RCC 7860 (cell line): ENCODE results near the gene ZC3H8.
A peak's percentile ranks its signal among the peaks of the same experiment; 100 is the strongest.
"Not testable (repeated sequence)": the region's sequence is repeated elsewhere in the genome, so short reads cannot be mapped to it uniquely, and the experiment has no call there.

Experiments
- DNase-seq: peaks from one replicate; pipeline ENCODE4 v3.0.0-alpha.2; 2015; ENCODE audit warnings: low spot score
- FAIRE-seq: peaks from 2 replicates; lab custom pipeline; 2012; peaks lifted over from hg19 to GRCh38; lab: Jason Lieb, UNC

Gene ZC3H8

DNA sequence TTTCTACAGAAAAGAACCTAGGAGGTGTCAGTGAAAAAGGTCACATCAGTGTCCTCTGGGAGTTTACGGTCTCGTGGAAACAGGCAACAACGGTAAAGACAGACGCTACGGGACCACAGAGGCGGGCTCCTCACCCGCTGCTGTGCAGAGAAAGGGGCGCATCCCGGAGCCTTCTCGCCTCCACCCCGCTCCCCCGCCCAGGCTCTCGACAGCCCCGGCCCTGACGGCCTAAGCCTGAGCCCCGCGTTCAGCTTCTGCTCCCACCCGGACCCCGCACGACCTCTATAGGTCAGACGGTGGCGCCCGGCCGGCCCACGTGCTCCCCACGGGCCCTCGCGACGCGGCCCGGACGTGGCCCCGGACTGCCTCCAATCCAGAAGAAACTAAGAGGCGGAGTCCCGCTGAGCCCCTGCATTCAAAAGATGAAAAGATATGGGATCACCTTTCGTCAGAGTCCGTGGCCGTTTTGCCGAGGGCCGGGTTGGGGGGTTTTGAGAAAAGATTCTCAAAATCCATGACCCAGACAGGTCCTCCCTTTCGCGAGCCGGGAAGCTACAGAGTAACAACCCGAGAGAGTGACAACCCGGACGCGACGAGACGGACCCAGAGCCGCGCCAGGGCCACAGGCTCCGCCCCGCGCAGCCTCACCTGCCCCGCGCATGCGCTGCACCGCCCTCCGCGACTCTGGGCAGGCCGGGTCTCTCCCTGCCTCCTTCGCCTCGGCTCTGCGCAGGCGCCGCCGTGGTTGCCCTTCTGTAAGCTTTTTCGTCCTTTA lies at the start of gene ZC3H8:
Gene ZC3H8 (minus strand): TSS at position 577 of the 775 bp plus-strand sequence. CDS start 61 bp downstream, at position 516.
- peak; percentile 84 for DNase-seq
- no peak for FAIRE-seq

DNA sequence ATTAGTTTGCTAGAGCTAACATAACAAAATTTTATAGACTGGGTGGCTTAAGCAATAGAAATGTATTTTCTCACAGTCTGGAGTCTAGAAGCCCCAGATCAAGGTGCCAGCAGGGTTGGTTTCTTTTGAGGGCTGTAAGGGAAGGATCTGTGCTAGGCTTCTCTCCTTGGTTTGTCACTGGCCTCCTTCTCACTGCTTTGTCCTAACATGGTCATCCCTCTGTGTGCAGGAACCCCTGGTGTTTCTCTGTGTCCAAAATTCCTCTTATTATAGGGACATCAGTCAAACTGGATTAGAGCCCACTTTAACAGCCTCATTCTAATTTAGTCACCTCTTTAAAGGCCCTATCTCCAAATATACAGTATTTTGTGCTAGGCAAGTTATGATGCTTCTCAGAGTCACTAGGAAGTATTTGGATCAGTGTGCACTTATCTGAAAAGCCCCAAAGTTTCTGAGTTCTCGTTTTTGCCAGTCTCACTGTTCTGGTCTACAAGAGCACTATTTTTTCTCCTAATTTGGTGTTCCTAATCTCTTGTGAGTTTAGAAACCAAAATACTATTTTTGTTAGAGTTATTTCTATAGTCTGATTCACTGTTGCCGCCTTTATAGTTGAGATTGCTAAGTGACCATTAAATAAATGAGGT lies 49.6 kb upstream of the ZC3H8 start:
- FAIRE-seq (no peak), DNase-seq (no peak)

DNA sequence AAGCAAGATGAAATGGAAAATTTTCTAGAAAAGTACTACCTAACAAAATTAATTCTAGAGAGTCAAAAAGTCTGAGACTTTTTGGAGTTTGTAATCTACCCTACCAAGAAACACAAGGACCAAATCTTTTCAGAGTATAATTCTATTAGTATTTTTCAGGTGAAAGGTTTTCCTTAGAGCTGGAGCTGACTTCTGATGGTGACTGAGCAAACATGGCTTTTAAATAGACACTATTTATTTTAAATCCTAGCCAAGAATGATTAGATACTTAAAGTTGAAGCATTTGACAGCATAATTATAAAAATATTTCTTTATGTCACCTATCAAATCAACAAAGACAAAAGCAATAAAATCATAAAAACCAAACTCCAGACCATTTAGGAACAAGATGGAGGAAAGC lies 47.1 kb upstream of the ZC3H8 start:
- no peak for DNase-seq
- FAIRE-seq: no peak

DNA sequence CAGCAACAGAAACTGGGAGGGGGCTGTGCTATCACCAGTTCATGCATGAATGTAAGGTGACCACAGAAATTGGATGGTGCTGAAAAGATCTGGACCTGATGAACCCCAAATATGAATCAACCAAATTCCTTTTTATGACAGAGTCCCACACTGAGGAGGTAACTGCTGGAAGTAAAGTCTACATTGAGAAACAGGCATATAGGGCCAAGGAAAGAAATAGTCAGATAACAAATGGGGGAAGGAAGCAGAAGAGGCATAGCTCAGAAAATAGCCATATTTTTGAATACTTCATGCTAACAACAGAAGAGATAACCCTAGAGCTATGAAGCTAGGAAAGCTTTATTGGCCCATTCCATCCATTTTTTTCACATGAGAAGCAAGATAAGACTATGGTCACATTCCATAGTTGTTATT lies 46.3 kb upstream of the ZC3H8 start:
- FAIRE-seq: no peak
- DNase-seq: peak; percentile 14

DNA sequence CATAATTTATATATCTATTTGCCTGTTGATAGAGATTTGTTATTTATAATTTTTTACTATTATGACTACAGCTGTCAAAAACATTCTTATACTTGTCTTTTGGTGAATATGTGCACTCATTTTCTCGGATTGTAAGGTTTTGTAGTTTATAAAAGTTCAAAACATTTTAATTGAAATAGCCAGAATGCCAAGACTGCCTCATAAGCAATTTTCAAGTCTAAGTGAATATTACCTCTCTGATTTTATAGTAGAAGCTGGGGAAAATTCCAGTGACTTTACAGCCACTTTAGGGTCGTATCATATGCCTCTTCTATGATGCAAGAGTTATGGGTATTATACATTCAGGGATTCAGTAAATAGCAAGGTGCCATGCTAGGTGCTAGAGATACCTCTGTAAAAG lies 41.6 kb upstream of the ZC3H8 start:
- FAIRE-seq: no peak

DNA sequence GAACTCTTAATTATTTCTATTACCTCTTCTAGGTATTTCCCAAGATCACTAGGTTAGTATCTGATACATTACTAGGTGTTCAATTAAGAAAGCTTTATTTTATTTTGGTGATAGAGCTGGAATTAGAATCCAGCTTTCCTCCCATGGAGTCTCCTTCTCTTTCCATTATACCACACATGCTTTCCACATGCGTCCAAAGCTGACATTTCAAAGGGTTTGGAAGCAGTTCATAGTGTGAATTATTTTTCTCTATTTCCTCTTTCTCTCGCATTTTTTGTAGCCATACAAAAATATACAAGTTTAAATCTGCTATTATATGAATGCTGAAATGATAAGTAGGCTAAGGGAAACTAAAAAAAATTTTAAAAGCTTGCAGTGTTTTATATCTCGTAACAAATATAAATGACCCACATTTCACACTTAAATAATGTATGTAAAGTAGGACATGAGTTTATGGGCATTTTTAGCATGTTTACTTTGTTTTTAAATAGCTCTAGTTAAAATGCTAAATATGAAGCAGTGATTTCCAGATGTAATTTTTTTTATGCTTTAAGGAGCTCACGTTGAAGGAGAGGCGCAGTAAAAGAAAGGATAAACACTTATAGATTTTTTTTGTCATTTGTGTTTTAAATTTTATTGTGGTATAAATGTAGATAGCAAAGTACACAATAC lies 40.7 kb upstream of the ZC3H8 start:
- FAIRE-seq (no peak), DNase-seq (no peak)

More for the DNA sequence above, 41.6 kb upstream of the ZC3H8 start:
- DNase-seq: no peak

DNA sequence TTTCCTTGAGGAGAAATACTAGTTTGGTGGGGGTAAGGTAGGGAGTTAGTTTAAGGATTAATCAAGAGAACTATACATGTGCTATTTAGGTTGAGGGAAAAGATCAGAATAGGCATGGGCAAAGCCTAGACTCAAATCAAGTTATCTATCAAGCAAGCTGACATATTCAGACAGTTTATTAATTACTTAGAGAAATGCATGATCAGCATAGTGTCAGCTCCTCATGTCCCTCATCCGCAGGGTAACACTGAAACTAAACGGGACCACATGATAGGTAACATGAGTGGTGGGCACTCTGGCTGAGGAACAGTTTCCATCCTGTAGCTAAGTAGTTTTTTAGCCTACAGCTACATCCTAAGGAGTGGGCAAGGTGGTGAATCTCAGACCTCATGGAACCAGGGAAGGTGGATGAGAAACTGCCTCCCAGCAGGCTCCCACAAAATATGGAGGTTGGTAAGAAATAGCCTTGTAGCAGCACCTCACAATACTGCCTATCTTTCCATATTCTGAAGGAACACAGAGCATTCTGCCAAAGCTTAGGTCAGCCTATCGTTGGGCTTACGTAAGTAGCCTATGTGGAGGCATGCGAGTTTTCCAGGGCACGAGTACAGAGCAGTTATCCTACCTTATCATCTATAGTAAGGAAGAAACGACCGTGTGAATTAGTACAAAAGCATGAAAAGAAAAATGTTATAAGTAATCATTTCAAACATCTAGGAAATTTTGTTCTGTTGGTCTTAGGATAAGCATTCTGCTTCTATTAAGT lies 39.0 kb upstream of the ZC3H8 start:
- no peak for FAIRE-seq
- no peak for DNase-seq

DNA sequence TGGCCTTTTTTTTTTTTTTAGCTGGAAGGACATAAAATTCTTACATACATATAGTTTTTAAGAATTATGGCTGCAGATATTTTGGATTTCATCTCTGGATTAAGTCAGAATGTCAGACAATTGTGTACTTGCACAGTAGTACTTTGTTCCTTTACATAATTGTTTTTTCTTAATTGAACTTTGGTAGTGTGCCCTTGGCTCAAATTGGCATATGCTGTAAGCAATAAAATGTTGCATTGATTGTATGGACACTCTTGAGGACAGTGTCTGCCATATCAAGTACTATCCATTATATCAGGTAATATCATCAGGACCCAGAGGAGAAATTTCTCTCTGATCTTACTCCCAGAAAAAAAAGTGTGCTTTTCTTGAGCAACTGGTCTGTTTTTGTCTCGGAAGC lies 35.8 kb upstream of the ZC3H8 start:
- no peak for FAIRE-seq
- no peak for DNase-seq

DNA sequence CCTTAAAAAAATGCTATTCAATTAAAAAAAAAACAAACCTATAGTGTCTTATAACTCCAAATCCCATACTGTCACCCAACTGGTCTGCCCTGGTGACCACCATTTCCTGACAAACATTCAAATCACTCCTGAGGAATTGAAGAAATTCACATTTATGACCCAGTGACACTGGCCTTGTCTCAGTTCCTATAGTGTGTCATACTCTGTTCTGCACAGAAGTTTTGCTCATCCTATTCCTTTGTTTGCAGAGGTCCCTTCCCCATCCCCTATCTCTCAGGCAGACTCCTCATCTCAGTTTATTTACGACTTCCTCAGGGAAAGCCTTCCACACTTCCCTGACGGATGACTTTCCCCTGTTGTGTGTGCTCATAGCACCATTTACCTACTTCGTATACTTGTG lies 35.2 kb upstream of the ZC3H8 start:
- FAIRE-seq: no peak
- no peak for DNase-seq

DNA sequence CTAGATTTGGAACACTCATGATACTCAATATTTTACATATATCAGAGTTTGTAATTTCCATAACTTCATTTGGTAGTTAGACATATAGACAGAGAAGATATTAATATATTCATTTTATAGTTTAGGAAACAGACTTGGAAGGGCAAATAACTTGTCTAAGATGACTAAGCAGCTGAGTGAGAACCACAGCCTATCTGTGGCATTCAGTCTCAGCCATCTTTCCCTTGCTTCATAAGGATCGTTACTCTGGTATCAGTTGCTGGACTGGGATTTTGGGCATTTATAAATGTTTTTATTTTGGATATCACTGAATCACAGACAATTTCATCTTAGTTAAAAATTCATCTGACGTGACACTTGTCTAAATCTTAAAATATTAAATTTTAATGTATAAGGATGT lies 28.7 kb upstream of the ZC3H8 start:
- peak; percentile 61 for FAIRE-seq
- DNase-seq: not testable (repeated sequence)

DNA sequence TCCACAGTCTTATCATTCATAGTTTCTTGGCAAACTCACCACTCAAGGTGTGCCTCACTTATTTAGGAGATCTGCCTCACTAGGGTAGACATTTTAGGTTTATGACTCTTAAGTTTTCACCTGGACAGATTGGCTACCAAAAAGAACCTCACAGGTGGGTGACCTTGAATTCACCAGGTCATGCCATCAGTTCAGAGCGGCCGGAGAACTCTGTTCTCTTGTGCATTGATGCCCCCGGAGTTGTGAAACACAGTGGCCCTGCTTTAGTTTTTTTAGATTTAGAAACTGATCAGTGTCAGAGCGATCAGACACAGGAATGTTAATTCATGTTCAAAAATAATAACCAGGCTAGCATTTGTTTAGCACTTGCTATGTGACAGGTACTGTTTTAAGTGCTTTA lies 27.2 kb upstream of the ZC3H8 start:
- not testable (repeated sequence) for DNase-seq, FAIRE-seq

DNA sequence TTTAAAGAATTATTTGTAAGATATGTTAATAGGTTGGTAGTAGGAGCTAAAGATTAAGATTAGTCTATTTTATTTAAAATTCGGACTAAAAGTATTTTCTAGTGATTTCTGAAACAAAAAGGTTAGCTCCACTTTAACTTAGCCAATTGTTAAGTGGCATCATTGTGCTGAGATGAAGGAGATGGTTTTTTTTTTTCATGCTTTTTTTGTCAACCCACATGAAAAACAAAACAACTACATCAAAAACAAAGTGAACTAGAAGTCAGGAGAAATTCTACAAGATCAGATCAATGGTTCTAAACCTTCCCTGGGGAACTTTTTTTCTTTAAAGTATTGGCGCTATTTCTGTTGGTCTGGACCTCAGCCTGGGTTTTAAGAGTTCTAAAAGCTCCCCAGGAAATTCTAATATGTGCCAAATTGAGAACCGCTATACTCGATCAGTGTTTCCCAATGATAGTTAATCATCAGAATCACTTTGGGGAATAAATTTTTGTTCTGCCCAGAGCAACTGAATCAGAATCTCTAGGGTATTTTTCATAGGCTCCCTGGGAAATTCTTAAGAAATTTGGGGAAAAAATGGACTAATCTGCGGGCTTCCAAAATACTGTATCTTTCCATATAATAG lies 22.9 kb upstream of the ZC3H8 start:
- no peak for DNase-seq
- no peak for FAIRE-seq

DNA sequence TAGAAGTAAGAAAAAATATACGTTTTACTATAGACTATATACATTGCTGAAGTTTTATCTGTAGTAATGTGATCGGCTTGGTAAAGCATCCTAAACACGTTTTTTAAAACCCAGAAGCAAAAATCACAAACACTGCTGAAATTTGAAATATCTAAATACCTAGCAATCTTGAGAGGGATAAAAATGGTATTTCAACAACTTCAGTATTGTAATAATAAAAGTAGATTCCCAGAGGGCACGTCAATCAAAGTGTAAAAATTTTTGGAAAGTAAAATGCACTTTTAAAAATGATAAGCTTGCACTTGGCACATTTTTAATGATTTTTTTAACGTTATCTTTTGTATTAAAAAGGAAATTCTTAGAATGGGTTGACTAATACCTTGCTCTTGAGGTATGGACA lies 22.1 kb upstream of the ZC3H8 start:
- FAIRE-seq: no peak
- no peak for DNase-seq

DNA sequence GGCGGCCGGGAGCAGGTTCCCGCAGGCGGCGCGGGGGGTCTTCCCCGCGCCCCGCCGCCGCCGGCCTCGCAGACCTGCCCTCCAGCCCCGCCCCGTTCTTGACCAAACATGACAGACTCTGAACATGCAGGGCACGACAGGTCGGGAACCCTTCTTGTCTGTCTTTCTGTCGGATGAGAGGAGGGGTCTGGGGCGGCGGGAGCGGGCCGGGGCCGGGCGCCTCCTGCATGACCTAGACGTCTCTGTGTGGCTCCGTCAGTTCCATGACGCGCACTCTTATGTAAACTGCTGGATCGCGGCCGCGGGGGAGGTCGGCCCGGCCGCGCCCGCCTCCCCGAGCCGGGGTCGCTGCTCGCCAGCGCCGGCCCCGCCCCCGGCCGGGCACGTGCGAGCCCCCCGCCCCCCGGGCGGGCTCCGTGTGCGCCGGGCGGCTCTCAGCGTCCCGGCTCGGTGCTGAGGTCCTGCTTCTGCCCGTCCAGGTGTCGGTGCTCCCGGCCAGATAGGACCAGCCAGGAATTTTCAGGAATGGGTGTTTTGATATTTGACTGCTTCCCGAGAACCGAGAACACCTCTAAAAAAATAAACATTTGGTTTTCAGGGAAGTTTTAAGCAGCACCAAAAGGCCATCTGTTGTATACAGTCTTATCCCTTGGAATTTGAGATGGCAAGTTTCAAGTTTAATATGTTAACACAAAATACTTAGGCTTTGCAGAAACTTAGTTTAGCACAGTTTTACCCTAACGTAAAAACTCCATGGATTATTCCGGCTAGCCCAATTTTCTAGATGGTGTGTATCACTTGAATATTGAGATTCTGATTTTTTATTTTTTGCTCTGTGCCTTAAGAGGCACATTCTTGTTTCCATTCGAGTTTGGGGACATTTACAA lies 21.3 kb upstream of the ZC3H8 start:
- peak; percentile 76 for DNase-seq
- FAIRE-seq: no peak

DNA sequence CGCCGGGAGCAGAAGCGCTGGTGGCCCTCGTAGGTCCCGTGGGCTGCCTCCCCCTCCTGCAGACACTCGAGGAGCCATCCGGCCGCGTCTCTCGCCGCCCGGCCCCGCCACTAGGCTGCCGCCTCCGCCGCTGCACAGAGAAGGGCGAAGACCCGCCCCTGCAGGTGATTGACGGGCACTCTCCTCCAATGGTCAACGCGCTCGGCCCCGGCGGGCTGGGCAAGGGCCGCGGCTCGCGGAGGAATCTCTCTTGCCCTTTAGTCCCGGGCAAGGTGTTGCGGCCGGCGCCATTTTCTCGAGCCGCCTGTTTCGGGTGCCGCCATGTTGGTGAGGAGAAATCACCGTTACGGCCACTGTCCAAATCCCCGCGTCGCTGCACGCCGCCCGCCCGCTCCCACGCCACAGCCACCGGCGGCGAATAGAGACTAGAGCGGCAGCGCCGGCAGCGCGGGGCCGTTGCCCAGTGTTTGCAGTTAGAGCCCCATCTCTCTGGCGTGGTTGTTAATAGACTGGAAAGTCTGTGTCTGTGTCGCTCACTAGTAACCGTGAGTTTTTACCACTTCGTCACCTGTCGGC lies 20.6 kb upstream of the ZC3H8 start, which contains the start of gene ZC3H6:
Gene ZC3H6 (plus strand): TSS at position 287 of the 576 bp plus-strand sequence. CDS start 398 bp downstream, outside the sequence.
- DNase-seq (peak; percentile 91), FAIRE-seq (peak; percentile 71)

DNA sequence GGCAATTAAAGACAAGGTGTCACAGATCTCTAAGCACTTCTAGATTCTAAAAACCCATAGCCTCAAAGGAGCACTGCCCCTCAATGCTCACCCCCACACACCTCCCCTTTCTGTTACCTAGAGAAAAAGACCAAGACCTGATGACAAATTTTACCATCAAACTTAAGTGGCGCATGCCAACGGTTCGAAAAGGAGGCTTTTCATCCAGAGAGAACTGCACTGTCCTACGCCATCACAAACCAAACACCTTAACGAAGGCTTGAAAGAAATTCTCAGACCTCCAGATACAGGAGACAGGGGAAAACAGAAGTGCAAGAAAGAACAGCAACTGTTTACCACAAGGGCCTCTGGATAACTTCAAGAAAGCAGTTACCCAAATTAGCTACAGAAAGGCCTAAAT lies 18.5 kb upstream of the ZC3H8 start:
- no peak for FAIRE-seq

DNA sequence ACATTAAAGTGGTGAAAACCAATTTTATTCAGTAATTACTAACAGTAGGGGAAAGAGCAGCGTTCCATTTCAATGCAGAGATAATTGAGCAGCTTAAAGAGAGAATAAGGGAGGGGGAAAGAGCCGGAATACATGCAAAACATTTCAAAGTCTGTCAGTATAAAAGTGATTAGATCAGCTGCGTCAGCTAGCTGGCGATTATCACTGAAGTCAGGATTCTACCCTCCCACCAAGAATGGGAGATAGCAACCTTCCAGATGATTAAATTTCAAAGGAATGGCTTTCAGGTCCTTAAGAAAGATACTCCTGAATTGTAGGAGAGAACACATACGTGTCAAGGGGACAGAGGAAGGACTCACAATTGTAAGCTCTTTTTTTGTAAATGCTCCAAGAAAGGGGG lies 17.8 kb upstream of the ZC3H8 start:
- DNase-seq: no peak
- no peak for FAIRE-seq

More for the DNA sequence above, 18.5 kb upstream of the ZC3H8 start:
- DNase-seq: no peak

DNA sequence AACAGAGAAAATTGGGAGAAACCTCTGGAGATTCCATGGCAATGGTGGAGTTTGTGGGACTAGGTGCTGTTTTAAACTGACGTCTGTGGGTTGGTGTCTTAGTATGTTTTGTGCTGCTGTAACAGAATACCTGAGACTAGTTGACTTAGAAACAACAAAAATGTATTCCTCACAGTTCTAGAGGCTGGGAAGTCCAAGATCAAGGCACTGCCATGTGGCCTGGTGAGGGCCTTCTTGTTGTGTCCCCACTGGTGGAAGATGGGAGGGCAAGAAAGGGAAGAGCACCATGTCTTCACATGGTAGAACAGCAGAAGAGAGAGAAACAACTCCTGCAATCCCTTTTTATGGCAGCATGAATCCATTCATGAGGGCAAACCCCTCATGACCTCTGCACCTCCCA lies 13.7 kb upstream of the ZC3H8 start:
- FAIRE-seq: no peak

DNA sequence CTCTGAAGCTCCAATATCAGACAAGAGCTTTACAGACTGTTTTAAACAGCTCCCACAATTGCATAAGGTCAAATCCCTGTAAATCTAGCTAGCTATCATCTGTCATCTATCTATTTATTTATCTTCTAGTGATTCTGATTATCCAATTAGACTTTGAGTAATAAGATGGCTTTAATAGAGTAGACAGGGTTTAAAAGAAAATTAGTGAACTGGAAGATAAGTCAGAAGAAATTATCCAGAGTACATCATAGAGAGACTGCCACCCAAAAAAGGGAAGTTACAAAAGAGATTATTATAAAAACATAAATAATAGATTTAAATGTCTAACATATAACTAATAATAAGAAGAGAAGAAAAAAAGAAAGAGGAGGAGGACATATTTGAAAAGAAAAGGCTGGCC lies 8.0 kb upstream of the ZC3H8 start:
- DNase-seq (no peak), FAIRE-seq (no peak)

More for the DNA sequence above, 13.7 kb upstream of the ZC3H8 start:
- no peak for DNase-seq
